ENCODE measurements around the gene ACOX2. TPM values are rescaled to one million over a fixed set of nuclear protein-coding genes. Genes with fewer than 3 reads are reported as not detected.

Gene ACOX2
- total and polyA plus RNA-seq, 2 of the 13 experiments (the other 11 are each of a cell fraction or from before 2014, with no cell fraction given) = 42.6 to 98.5 TPM

- no peak; the same call in 1 of the 2 replicates for TF ChIP-seq ZNF280B (CRISPR knock-in tag; IDR thresholded peaks at IDR 0.05; ENCODE audit: borderline replicate concordance)
- TF ChIP-seq GATA4 (IDR thresholded peaks at IDR 0.05; ENCODE audit: borderline replicate concordance, low read depth) = no peak
- no peak; the same call in 1 of the 2 replicates for TF ChIP-seq ZNF652 (CRISPR knock-in tag; IDR thresholded peaks at IDR 0.05; ENCODE audit: borderline replicate concordance, low read depth)
- no peak for TF ChIP-seq ZNF672 (CRISPR knock-in tag; IDR thresholded peaks at IDR 0.05)
- TF ChIP-seq EEA1 (CRISPR knock-in tag; IDR thresholded peaks at IDR 0.05; ENCODE audit: borderline replicate concordance) = no peak
- no peak for TF ChIP-seq ZNF704 (CRISPR knock-in tag; IDR thresholded peaks at IDR 0.05; ENCODE audit: borderline replicate concordance)
- peak; percentile 81 for TF ChIP-seq ZFX (CRISPR knock-in tag; IDR thresholded peaks at IDR 0.05; ENCODE audit: low read depth)
- TF ChIP-seq ZBTB4 (CRISPR knock-in tag; IDR thresholded peaks at IDR 0.05; ENCODE audit: borderline replicate concordance) = 0 out of 2 replicates have a peak, but pooled peaks have one; percentile 62
- no peak for TF ChIP-seq ZBTB7B (CRISPR knock-in tag; IDR thresholded peaks at IDR 0.05)
- TF ChIP-seq SCMH1 (CRISPR knock-in tag; IDR thresholded peaks at IDR 0.05; ENCODE audit: borderline replicate concordance) = no peak
- no peak for TF ChIP-seq NFRKB (IDR thresholded peaks at IDR 0.05)
- 0 out of 2 replicates have a peak, but pooled peaks have one; percentile 16 for TF ChIP-seq REPIN1 (CRISPR knock-in tag; IDR thresholded peaks at IDR 0.05; ENCODE audit: borderline replicate concordance, low read depth)
- no peak for TF ChIP-seq ZNF850 (CRISPR knock-in tag; conservative IDR thresholded peaks at IDR 0.05)
- TF ChIP-seq ZNF777 (CRISPR knock-in tag; IDR thresholded peaks at IDR 0.05) = no peak
- no peak for TF ChIP-seq TCF7 (IDR thresholded peaks at IDR 0.05; ENCODE audit: low read depth)
- TF ChIP-seq NCOA5 (CRISPR knock-in tag; IDR thresholded peaks at IDR 0.05) = no peak
- no peak; the same call in 1 of the 2 replicates for TF ChIP-seq PATZ1 (CRISPR knock-in tag; IDR thresholded peaks at IDR 0.05)
- TF ChIP-seq ZNF33A (CRISPR knock-in tag; IDR thresholded peaks at IDR 0.05; ENCODE audit: borderline replicate concordance) = no peak
- no peak for TF ChIP-seq TP53 (CRISPR knock-in tag; conservative IDR thresholded peaks at IDR 0.05)
- no peak for TF ChIP-seq TRIM24 (CRISPR knock-in tag; IDR thresholded peaks at IDR 0.05)
- TF ChIP-seq KAT7 (CRISPR knock-in tag; IDR thresholded peaks at IDR 0.05; ENCODE audit: borderline replicate concordance) = 0 out of 2 replicates have a peak, but pooled peaks have one; percentile 31
- no peak for TF ChIP-seq TSC22D2 (CRISPR knock-in tag; IDR thresholded peaks at IDR 0.05; ENCODE audit: borderline replicate concordance)
These were observed 17.2 kb downstream of the ACOX2 start (continued) for GRCh38 chr3:58519668-58520402.
